ENCODE data around the gene NOL11.
"Not testable (repeated sequence)": the region's sequence is repeated elsewhere in the genome, so short reads cannot be mapped to it uniquely, and the experiment has no call there.

Gene NOL11

DNA sequence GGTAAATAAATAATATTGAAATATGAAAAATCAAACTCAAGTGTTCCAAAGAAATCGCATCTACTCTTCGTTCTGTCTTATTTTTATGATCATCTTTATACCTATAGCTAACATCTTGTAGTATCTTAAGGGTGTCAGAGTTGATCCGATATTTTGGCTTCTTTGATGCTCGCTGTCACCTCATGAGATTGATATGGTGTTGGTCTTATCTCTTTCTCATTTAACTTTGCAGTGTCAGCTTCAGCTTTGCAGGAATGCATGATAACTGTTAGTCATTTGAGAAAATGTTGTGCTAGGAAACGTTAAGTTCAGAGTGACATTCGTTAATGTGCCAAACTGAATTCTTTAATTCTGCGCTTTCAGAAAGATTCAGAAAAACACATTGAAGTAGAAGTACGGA is 19.4 kb downstream of the NOL11 start:
- no peak for DNase-seq (ENCODE audit: low read depth)
- no peak overlapping the region for H3K4me3 ChIP-seq (ENCODE audit: low read depth, low read length)
- no peak for TF ChIP-seq CTCF (IDR thresholded peaks at IDR 0.05; ENCODE audit: insufficient read depth, low read depth, low read length, missing control alignments)

DNA sequence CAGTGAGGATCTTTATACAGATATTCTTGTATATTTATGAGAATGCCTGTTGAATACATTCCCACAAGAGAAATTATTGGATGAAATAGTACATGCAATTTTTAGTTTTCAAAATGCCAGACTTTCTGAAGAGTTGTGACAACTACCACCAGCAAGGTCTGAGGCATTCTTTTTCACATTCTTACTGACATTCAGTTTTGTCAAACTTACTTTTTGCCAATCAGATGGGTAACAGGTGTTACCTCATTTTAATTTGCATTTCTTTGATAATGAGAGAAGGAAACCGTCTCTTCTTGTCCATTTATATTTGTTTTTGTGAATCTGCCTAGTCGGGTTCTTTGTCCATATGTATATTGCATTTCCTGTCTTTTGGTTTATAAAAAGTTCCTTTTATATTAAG is 24.3 kb downstream of the NOL11 start:
- no peak for TF ChIP-seq CTCF (IDR thresholded peaks at IDR 0.05; ENCODE audit: insufficient read depth, low read depth, low read length, missing control alignments)
- no peak for DNase-seq (ENCODE audit: low read depth)
- H3K4me3 ChIP-seq (ENCODE audit: low read depth, low read length): no peak overlapping the region

DNA sequence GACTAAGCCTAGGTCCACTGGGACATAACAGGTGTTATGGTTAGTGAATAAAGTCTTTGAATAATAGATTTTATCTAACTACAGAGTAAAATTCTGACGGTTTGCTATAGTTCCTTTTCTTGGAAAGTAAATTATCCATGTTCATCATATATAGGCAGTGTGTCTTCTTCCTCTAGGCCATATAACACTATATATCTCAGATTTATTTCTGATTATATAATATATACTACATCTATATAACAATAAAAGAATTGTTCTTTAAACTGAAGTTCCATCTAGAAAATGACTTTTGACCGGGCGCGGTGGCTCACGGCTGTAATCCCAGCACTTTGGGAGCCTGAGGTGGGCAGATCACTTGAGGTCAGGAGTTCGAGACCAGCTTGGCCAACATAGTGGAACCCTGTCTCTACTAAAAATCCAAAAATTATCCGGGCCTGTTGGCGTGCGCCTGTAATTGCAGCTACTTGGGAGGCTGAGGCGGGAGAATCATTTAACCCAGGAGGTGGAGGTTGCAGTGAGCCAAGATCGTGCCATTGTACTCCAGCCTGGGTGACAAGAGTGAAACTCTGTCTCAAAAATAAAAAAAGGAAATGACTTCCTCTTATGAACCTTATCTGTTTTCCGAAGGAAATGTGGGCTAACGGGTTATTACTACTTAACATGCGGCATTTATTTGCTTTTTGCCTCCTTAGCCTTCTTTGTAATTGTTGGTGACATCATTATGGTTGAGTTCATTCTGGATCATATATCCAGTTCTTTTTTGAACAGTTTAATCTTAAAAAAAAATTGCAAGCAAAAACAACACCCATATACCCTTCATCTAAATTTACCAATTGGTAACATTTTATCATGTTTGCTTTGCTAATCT is 29.2 kb downstream of the NOL11 start:
- no peak for TF ChIP-seq CTCF (IDR thresholded peaks at IDR 0.05; ENCODE audit: insufficient read depth, low read depth, low read length, missing control alignments)
- no peak for DNase-seq (ENCODE audit: low read depth)
- H3K4me3 ChIP-seq (ENCODE audit: low read depth, low read length): no peak overlapping the region

GRCh38 chr17:67747681-67748235 is 30.0 kb downstream of the NOL11 start:
- TF ChIP-seq CTCF (IDR thresholded peaks at IDR 0.05; ENCODE audit: insufficient read depth, low read depth, low read length, missing control alignments): no peak
- no peak overlapping the region for H3K4me3 ChIP-seq (ENCODE audit: low read depth, low read length)
- no peak for DNase-seq (ENCODE audit: low read depth)

DNA sequence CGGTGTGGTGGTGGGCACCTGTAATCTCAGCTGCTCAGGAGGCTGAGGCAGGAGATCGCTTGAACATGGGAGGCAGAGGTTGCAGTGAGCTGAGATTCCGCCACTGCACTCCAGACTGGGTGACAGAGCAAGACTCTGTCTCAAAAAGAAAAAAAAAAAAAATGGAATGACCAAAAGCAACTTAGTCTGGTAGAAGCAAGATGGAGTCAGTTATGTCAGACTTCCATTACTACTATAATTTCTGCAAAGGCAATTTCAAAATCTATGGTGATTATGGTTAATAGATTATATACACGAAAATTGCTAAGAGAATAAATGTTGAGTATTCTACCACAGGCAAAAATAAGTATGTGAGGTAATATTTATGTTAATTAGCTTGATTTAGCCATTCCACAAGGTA is 32.3 kb downstream of the NOL11 start:
- no peak overlapping the region for H3K4me3 ChIP-seq (ENCODE audit: low read depth, low read length)
- no peak for DNase-seq (ENCODE audit: low read depth)
- TF ChIP-seq CTCF (IDR thresholded peaks at IDR 0.05; ENCODE audit: insufficient read depth, low read depth, low read length, missing control alignments): no peak

DNA sequence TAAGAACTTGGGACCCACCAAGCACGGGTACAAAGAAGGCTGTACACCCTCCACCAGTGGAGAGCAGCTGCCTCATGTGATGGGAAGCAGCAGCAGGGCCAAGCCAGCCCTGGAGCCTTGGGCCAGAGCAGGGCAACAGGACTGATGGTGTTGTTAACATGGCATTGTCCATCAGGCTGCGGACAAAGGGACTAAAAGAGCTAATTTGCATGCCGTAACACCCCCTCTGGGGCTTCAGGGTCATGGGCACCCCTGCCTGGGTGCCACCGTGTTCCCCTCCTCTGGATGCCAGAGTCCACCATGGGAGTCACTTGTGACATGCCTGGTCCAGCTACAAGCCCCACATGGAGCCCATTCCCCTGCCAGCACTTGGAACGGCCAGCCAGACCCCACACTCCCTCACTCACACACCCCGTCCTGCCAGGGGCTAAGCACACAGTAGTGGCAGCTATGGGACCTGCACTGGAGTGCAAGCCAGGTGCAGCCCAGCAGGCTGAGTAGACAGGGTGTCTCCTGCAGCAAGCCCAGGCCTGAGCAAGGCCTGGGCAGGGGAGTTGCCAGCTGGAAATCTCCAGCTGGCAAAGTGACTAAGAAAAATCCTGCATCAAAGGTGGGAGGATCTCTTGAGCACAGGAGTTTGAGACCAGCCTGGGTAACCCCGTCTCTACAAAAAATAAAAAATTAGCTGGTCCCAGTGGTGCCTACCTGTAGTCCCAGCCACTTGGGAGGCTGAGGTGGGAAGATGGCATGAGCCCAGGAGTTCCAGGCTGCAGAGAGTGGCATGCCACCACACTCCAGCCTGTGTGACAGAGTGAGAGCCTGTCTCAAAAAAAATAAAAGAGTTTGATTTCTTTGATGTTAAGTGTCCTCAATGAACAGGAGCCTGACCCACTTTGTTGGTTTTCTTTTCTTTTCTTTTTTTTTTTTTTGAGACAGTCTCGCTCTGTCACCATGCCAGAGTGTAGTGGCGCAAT is 33.7 kb downstream of the NOL11 start:
- no peak for DNase-seq (ENCODE audit: low read depth)
- H3K4me3 ChIP-seq (ENCODE audit: low read depth, low read length): no peak overlapping the region
- TF ChIP-seq CTCF (IDR thresholded peaks at IDR 0.05; ENCODE audit: insufficient read depth, low read depth, low read length, missing control alignments): no peak

- DNase-seq (ENCODE audit: low read depth): not testable (repeated sequence)
Observed at GRCh38 chr17:67752160-67752559, 34.4 kb downstream of the NOL11 start.

More at GRCh38 chr17:67752160-67752559, 34.4 kb downstream of the NOL11 start:
- H3K4me3 ChIP-seq (ENCODE audit: low read depth, low read length): not testable (repeated sequence)

All from GM12865 (cell line).